Measurements from ENCODE around the gene RECQL5.
"Not testable (repeated sequence)": the region's sequence is repeated elsewhere in the genome, so short reads cannot be mapped to it uniquely, and the experiment has no call there.

The RECQL5 gene

DNA sequence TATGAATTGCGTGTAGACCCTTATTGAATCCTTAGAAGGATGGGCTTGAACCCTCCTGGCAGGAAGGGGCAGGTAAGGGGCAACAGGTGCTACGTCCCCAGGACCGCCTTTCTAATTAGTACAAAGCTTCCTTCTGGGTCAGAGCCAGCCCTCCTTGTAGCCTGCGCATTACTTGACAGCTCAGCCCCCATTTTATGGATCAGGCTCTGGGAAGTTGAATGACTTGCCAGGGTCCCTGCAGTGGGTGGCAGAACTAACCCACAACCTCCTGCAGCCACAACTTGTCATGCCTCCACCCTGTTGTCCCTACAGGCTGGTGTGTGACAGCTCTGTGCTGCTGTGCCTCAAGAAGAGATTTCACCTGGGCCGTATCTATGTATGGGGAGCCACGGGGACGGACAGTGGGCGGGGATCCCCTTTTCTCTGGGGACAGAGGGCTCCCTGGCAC lies 76.6 kb downstream of the RECQL5 start:
- no peak for FAIRE-seq

DNA sequence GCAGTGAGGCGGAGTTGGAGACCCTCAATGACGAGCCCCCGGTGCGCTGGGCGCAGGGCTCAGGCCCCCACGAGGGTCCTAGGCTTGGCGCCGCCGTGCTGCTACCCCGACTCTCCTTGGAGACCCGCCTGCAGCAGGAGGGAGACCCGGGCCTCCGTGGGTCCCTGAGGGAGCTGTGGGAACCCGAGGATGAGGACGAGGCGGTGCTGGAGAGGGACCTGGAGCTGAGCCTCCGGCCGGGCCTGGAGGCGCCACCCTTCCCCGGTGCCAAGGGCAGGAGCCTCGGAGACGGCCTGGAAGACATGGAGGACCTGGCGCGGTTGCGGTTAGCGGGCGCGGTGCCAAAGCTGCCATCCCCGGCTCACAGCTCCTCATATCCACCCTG lies 77.0 kb downstream of the RECQL5 start:
- no peak for FAIRE-seq

DNA sequence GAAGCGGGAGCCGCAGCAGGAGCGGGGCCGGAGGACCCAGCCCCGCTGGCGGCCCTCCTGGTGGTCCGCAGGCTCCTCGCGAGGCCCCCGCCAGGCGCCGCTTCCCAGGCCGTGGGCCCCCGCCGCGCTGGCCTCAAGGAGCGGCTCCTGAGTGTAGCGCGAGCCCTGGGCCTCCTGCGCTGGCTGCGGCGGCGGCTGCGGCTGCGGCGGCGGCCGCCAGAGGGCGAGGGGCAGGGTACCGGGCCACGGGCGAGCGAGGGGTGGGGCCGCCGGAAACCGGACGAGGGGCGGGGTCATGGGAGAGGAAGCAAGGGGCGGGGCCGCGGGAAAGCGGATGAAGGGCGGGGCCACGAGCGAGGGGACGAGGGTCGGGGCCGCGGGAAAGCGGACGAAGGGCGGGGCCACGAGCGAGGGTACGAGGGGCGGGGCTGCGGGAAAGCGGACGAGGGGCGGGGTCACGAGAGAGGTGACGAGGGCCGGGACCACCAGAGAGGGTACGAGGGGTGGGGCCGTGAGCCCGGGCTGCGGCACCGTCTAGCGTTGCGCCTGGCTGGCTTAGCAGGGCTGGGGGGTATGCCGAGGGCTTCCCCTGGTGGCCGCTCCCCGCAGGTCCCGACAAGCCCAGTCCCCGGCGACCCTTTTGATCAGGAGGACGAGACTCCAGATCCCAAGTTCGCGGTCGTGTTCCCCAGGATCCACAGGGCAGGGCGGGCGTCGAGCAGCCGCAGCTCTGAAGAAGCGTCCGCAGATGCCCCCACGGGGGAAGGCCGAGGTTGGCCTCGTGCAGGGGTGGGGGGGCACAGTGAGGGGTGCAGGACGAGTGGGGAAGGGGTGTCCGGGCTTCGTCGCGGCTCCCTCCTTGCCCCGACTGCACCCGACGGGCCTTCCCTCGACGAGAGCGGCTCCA lies 77.7 kb downstream of the RECQL5 start:
- FAIRE-seq, result no peak

DNA sequence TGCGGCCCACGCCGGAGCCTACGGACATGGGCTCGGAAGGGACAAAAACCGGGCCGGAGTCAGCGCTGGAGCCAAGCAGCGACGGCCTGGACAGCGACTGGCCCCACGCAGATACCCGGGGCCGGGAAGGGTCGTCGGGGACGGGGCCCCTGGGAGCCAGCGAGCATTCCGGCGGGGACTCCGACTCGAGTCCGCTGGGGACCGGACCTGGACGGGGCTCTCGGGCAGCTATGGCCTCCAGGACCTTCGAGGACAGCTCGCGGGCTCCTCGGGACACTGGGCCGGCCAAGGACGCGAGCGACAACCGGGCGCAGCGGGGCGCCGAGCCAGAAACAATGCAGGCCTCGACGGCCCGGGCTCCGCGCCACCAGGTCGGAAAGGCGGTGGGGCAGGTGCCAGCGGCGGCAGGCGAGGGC lies 78.3 kb downstream of the RECQL5 start:
- no peak for FAIRE-seq

DNA sequence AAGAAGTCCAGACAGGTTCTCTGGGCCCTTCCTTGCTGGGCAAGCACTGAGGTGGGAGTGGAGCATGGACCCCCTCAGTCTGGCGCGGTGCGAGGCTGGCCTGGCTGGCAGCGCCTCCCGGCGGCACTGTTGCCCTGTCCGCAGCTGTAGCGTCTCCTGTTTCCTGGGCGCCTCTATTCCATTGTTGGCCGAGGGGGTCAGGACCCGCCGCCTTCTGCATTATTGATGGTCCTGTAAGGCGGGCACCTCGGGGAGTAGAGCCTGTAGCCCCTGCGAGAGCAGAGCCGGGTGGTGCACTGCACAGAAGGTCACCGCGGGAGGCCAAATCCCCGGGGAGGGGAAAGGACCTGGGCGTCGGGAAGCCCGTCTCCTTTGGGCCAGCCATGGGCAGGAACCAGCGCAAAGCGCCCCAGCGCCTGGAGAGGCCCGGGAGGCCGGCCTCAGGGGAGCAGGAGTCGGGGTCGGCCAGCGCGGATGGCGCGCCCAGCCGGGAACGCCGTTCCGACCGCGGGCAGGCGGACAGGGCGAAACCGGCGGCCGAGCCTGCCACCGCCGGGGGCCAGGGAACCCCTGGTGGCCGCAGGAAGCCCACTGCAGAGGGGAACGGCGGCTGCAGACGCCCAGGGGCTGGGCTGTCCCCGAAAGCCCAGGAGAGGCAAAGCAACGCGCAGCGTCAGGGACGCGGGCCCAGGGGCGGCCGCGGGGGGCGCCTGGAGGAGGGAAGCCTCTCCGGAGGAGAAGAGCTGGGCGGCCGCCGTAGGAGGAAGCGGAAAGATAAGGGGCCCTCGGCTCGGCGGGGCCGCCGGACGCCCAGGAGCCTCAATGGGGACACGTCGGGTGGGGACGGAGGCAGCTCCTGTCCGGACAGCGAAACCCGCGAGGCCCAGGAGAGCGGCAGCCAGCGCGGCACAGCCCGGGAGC lies 79.0 kb downstream of the RECQL5 start, which contains the start of gene MYO15B:
Gene MYO15B (plus strand): TSS at position 126 of the 921 bp plus-strand sequence. CDS start 258 bp downstream, at position 384.
- FAIRE-seq, result no peak

DNA sequence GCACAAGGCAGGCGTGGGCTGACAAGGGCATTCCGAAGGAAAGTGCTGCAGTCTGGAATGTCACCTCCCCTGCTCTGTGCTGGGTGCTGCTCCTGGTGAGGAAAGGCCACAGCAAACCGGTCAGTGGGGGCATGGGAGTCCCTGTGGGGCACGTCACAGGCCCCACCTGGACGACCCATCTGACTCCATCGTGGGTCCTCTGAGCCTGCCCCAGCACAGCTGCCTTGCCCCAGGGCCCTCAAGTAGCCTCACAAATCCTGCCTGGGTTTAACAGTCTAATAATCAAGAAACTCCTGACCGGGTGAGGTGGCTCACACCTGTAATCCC lies 82.1 kb downstream of the RECQL5 start:
- no peak for FAIRE-seq

DNA sequence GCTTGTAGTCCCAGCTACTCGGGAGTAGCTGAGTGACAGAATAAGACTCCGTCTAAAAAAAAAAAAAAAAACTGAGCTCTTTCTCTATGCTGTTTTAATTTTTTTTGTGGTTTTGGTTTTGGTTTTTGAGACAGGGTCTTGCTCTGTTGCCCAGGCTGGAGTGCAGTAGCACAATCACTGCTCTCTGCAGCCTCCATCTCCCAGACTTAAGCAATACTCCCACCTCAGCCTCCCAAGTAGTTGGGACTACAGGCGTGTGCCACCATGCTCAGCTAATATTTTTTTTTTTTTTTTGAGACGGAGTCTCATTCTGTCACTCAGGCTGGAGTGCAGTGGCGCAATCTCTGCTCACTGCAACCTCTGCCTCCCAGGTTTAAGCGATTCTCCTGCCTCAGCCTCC lies 83.8 kb downstream of the RECQL5 start:
- FAIRE-seq, result not testable (repeated sequence)

DNA sequence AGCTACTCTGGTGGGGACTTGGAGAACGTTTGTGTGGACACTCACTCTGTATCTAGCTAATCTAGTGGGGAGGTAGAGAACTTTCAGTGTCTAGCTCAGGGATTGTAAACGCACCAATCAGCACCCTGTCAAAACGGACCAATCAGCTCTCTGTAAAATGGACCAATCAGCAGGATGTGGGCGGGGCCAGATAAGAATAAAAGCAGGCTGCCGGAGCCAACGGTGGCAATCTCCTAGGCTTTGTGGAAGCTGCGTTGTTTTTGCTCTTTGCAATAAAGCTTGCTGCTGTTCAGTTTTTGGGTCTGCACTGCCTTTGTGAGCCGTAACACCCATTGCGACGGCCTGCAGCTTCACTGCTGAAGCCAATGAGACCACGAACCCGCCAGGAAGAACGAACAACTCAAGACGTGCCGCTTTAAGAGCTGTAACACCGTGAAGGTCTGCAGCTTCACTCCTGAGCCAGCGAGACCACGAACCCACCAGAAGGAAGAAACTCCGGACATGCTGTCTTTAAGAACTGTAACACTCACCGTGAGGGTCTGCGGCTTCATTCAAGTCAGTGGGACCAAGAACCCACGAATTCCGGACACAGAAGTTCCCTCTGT lies 85.7 kb downstream of the RECQL5 start:
- not testable (repeated sequence) for FAIRE-seq

Data from endometrium (tissue), 2 donors.